RKO (cell line): ENCODE results near the gene PTPRJ.

ENCODE experiments used
- DNase-seq: peaks from one replicate; pipeline ENCODE4 v3.0.0-alpha.2; 2016; ENCODE audit warnings: low spot score

Gene PTPRJ

GRCh38 chr11:47969401-47969800, 11.0 kb upstream of the PTPRJ start:
- no peak for DNase-seq

- DNase-seq, result no peak
These were observed 8.9 kb upstream of the PTPRJ start for GRCh38 chr11:47971501-47971900.

- DNase-seq, result no peak
These were observed 7.2 kb upstream of the PTPRJ start for GRCh38 chr11:47973173-47973572.

GRCh38 chr11:47976931-47977330, 3.4 kb upstream of the PTPRJ start:
- no peak for DNase-seq

- no peak for DNase-seq
These were observed 2.7 kb upstream of the PTPRJ start for GRCh38 chr11:47977623-47978022.

- no peak for DNase-seq
These were observed 826 bp upstream of the PTPRJ start for GRCh38 chr11:47979378-47980087.

GRCh38 chr11:47980907-47981621, 705 bp downstream of the PTPRJ start:
- DNase-seq, result peak; percentile 49

GRCh38 chr11:47981667-47982404, 1.5 kb downstream of the PTPRJ start:
- no peak for DNase-seq

- no peak for DNase-seq
These were observed 2.3 kb downstream of the PTPRJ start for GRCh38 chr11:47982616-47983015.

GRCh38 chr11:47983464-47984397, 3.4 kb downstream of the PTPRJ start:
- no peak for DNase-seq

- DNase-seq, result no peak
These were observed 5.9 kb downstream of the PTPRJ start for GRCh38 chr11:47986219-47986618.

GRCh38 chr11:47986742-47987141, 6.4 kb downstream of the PTPRJ start:
- no peak for DNase-seq

- DNase-seq, result no peak
These were observed 7.0 kb downstream of the PTPRJ start for GRCh38 chr11:47987310-47987709.

GRCh38 chr11:47987781-47988180, 7.4 kb downstream of the PTPRJ start:
- no peak for DNase-seq

- DNase-seq, result no peak
These were observed 9.4 kb downstream of the PTPRJ start for GRCh38 chr11:47989779-47990178.

GRCh38 chr11:47991266-47991830, 11.0 kb downstream of the PTPRJ start:
- DNase-seq, result no peak

- no peak for DNase-seq
These were observed 11.5 kb downstream of the PTPRJ start for GRCh38 chr11:47991894-47992293.

- peak; percentile 70 for DNase-seq
These were observed 12.8 kb downstream of the PTPRJ start for GRCh38 chr11:47992959-47993820.

- no peak for DNase-seq
These were observed 14.1 kb downstream of the PTPRJ start for GRCh38 chr11:47994417-47994816.

- DNase-seq, result no peak
These were observed 15.0 kb downstream of the PTPRJ start for GRCh38 chr11:47995360-47995769.
